GM21825 (cell line): ENCODE data around the gene TGM5.
"Not testable (repeated sequence)": the region's sequence is repeated elsewhere in the genome, so short reads cannot be mapped to it uniquely, and the experiment has no call there.

Source experiments
- ATAC-seq: cut with Tn5 transposase; IDR thresholded peaks from one replicate; pipeline ENCODE4 v1.9.1; 2021; ENCODE audit warnings: mild to moderate bottlenecking, moderate library complexity; ENCODE audit not compliant: unreplicated experiment

TGM5 gene, protein sequence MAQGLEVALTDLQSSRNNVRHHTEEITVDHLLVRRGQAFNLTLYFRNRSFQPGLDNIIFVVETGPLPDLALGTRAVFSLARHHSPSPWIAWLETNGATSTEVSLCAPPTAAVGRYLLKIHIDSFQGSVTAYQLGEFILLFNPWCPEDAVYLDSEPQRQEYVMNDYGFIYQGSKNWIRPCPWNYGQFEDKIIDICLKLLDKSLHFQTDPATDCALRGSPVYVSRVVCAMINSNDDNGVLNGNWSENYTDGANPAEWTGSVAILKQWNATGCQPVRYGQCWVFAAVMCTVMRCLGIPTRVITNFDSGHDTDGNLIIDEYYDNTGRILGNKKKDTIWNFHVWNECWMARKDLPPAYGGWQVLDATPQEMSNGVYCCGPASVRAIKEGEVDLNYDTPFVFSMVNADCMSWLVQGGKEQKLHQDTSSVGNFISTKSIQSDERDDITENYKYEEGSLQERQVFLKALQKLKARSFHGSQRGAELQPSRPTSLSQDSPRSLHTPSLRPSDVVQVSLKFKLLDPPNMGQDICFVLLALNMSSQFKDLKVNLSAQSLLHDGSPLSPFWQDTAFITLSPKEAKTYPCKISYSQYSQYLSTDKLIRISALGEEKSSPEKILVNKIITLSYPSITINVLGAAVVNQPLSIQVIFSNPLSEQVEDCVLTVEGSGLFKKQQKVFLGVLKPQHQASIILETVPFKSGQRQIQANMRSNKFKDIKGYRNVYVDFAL

DNA sequence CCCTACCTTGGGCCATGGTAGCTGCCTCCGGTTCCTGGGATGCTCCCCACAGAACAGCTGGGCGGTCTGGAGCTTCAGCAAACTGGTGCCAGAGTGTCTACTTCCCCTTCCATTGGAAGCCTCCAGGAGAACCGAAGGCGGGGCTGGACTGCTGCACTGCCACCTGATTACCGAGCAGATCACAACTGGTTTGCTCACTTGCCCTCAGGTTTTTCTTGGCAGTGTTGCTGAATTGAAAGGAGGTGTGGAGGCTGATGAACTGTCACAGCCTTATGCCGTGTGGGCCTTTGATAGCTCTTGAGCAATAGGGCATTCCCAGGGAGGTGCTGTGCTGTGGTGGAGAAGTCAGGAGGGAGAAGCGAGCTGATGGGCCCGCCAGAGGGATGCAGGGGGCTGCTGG, at the start of gene TGM5:
TGM5 (minus strand) TSS at position 95 of the 400 bp plus-strand sequence; CDS start at position 16, 79 bp downstream.
- no peak for ATAC-seq

DNA sequence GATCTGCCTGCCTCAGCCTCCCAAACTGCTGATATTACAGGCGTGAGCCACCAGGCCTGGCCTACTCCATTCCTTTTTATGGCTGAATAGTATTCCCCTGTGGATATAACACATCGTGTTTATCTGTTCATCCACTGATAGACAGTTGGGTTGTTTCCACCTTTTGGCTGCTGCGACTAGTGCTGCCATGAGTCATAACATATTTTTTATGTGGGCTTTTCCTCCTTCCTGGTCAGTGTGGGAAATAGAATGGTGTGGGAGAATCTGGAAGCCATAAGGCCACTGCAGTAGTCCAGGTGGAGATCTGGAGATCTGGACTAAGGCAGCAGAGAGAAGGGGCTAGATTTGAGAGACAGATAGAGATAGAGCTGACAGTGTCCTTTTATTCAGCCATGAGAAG, 47.4 kb upstream of the TGM5 start:
- ATAC-seq, result no peak

DNA sequence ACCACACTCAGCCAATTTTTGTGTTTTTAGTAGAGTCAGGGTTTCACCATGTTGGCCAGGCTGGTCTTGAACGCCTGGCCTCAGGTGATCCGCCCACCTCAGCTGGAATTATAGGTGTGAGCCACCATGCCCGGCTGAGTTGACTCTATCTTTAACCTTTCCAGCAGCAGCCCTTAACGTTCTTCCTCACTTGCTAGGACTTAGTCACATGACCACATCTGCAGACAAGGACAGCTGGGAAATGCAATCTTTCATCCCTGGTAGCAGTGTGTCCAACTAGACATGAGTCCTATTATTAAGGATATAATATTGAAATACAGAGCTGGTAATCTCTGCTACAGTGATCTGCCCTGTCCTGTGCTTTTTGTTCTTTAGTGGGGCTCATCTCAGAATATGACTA, 45.6 kb upstream of the TGM5 start:
- no peak for ATAC-seq

DNA sequence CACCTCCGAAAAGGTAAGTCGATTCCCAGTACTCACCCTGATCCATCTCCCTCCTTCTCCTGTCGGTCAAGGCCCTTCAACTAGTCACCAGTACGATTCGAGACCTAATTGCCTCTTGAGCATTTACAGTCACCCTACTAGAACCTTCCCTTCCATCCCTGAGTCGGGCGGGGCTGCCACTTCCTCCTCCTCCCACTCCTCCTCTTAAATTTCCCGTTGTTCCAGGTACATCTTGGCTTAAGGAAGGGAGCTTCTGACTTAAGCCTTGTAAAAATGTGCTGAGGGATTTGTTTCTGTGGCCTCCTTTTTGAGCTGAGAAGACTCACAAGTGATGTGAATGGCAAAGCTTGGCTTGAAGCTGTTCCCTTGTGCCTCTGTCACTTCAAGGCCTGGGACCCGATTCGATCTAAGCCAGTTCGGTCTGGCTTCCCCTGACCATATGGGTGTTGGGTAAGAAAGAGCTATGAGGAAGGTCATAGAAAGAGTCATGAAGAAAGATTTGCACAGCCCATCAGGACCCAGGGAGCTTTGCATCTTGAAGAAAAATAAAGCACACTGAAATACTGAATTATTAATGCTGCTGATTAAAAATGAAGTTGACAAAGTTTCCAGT, 35.6 kb upstream of the TGM5 start, which contains the start of gene TGM7:
TGM7 (minus strand) TSS at position 51 of the 613 bp plus-strand sequence.
- ATAC-seq, result no peak

DNA sequence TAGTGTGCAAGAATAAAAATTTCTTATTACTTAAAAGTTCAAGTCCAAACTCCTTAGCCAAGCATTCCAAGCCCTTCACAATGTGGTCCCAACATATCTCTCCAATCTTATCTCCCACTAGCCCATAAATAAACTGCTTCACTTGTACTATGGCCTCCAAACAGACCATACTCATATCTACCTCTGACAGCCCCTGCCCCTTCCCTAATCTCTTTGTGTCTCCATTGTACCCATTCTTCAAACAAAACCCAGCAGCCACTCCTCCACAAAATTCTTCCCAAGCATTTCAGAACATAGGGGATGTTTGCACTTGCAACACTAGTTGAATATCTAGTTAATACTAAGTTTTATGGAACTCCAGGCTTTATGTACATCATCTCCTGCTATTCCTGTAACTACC, 33.2 kb upstream of the TGM5 start:
- ATAC-seq, result no peak

DNA sequence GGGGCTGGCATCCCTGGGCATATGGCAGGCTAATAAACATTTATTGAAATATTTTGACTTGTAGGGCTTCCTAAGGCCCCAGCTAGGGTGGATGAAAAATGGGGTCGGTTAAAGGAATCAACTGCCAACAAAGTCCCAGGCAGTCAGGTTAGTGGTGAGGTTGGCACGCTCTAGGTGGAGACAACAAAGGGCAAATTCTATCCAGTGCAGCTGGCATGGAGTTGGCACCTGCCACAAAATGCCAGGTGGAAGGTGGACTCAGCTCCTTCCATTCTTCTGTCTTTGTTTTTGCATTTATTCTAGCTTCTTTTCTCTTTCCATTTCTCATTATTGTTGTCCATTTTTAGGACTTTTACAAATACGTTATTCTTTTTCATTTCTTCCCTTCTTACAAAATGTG, 32.7 kb upstream of the TGM5 start:
- no peak for ATAC-seq

DNA sequence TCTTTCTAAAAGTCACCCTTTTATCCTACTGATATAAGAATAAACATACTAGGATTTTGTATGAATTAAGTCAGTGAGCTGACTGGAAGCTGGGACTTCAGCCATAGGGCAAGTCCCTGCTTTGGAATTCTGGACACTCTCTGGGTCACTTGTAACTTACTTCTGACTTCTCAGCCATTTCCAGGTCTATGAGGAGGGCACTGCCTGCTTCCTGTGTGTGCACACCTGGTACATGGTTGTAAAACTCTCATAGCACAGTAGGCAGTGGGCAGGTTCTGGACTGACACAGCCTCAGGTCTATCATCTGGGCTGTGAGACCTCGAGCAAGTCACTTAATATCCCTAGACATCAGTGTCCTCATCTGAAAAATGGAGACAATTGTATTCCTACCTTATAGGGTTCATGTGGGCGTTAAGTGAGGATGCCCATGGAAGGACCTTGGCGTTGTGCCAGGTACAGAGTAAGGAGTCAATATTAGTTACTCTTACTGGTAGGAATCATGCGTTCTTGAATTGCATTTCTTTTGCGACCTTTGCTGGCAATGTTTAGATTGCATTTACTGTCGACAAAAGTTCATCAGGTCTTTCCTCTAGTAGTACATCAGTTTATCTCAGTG, 27.5 kb upstream of the TGM5 start:
- no peak for ATAC-seq

DNA sequence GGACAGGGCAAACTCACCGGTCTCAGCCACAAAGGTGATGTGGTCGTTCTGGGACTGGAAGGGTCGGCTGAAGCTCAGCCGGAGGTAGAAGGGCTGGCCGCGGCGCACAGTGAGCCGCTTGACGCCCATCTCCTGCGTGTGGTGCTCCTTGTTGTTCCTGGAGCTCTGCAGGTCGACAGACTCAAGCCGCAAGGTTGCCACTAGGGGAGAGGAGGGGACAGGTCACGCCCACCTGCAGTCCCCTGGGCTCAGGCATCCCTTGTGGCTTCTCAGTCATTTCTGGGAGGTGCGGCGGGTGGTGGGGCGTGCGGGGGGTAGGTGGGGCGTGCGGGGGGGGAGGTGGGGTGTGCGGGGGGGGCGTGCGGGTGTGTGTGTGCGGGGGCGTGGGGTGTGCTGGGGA, 26.7 kb upstream of the TGM5 start:
- ATAC-seq, result no peak

DNA sequence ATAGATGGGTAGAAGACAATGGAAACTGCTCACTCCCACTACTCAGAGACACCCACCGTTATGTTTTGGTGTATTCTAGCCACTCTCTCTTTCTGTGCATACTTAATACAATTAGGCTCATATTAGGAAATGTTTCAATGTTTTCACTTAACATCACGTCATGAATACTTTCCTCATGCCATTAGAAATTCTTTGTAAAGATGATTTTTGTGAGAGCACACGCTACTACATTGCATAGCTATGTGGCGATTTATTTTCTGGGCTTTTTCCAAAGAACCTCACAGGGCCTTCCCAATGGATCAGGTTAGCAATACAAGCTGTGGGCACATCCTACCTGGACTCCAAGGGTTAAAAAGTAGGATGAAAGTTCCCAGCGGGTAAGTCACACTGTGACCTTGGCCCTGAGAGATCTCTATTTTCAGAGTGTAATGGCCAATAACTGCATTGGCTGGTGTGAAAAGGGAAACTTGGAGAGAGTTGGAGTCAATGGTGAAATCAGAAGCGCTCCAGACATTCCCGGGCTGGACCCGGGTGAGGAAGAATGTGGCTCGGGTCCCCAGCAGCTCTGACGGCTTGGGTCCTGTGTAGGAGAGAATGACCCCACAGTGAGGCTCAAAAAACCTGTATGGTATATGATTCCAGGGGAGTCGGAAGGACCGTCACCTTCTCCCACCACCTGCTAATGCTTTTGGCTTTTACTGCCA, 25.8 kb upstream of the TGM5 start:
- ATAC-seq, result no peak

DNA sequence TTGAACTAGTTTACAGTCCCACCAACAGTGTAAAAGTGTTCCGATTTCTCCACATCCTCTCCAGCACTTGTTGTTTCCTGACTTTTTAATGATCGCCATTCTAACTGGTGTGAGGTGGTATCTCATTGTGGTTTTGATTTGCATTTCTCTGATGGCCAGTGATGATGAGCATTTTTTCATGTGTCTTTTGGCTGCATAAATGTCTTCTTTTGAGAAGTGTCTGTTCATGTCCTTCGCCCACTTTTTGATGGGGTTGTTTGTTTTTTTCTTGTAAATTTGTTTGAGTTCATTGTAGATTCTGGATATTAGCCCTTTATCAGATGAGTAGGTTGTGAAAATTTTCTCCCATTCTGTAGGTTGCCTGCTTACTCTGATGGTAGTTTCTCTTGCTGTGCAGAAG, 22.9 kb upstream of the TGM5 start:
- ATAC-seq, result not testable (repeated sequence)

DNA sequence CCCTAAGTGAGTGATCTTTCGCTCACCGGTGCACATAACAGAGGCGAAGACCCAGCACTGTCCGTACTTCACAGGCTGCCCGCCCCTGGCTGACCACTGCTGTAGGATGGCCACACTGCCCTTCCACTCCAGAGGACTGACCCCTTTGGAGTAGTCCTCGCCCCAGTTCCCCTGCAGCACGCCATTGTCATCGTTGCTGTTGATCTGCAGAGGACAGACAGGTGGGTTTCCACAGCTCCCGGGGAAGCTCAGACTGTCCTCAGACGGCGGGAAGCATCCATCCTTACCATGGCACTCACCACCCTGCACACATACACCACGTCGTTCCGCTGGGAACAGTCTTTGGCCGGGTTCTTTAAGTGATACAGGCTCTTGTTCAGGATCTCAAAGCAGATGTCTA, 20.5 kb upstream of the TGM5 start:
- ATAC-seq, result no peak

DNA sequence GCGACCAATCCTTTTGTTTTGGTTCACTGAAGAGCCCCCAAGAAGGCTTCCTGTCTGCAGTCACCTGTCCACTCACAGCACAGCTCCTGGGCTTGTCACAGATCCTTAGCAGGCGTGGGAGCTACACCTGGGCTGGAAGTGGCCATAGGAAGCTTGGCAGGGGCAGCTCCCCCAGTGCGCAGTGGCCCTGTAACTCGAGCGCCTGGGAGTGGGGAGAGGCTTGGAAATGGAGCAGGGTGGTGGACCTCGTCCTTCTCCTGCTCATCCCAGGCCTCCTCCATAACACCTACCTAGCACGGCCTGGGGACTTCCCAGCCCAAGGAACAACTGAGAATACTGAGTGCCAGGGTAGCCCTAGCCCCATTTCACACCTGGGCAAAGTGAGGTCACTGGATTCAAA, 19.3 kb upstream of the TGM5 start:
- no peak for ATAC-seq

DNA sequence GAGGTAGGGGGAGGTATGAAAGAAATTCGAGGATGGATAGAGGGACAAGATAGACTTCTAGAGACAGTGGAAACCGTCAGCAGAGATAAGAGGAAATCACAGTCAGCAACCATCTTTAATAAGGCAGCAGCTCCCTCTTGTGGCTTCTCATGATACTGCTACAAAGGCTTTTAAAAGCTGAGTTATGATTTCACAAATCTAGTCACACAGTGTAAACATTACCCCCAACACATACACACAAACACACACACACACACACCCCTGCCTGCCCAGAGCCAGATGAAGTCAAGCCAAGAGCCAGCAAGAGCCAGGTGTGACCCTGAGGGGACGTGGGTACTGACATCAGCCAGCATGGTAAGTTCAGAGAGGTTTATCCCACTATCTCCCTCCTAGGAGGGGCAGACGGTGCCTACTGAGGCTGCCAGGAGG, 18.9 kb upstream of the TGM5 start:
- no peak for ATAC-seq

DNA sequence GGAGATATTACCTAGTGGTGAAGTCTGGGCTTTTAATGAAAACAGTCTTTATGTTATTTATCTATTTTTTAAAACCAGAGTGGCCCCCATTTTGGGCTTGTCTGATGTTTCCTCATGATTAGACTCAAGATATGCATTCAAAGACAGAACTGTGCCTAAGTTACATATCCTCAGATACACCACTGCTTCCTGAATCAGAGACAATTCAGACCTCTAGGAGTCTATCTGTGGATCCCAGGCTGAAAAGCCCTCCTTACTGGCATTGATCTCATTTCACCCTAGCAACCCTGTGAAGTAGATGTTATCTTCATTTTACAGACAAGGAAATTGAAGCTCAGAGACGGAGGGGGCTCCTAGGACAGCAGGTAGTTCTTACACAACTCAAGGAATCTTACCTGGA, 16.8 kb upstream of the TGM5 start:
- ATAC-seq, result no peak

DNA sequence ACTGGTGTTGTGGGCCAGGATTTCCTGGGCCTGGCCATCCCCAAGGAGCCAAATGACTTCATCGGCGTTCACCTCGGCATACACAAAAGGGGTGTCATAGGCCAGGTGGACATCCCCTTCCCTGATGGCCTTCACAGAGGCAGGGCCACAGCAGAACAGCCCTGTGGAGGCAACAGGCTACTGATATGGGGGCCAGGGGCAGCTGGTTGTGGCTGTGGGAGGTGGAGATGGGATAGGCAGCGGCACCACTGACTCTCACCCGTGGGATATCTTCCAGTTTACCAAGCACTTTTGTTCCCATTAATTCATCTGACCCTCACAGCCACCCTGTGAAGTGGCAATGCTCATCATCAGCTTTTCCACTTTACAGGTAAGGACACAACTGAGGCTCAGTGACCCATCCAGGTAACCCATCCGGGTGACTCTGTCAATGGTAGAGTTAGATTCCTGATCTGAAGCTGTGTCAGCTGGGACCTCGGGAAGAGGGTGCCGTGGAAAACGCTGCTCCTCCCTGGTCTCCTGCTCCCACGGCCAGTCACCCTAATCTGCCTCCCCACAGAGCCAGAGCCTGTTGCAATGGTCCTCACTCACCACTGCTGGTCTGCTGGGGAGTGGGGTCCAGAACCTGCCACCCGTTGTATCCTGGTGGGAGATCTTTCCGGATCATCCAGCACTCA, 15.3 kb upstream of the TGM5 start:
- ATAC-seq, result no peak

DNA sequence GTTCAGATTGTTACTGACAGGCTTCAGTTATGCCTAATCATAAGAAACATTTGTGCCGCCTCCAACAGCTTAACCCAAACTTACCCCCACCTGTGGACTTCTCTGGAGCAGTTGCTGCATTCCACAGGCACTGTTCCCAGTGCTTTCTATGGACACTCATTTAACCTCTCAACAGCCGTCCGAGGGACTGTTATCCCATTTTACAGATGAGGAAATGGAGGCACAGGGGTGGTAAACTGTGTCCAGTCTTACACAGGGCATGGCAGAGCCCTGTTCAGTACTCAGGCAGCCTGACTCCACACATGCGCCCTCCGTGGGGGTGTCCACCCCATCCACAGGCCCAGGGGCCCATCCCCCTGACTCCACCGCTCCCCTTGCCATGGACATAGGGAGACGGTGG, 14.3 kb upstream of the TGM5 start:
- ATAC-seq, result no peak

DNA sequence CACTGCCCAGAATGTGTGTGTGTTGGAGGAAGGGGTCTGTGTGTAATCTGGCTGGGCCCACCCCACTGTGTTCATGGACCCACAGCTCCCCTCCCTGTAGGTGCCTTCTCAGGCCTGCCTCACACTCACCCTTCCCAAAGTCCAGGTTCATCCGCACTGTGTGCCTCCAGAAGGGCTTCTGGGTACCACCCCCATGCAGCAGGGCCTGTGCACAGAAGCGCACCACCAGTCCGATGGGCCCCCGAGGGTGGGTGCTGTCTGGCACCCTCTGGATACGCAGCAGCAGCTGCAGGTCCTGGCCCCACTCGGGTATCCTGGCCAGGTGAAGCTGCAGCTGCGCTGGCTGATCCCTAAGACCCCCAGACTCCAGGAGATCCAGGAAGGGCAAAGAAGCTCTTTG, 12.8 kb upstream of the TGM5 start:
- ATAC-seq, result no peak

DNA sequence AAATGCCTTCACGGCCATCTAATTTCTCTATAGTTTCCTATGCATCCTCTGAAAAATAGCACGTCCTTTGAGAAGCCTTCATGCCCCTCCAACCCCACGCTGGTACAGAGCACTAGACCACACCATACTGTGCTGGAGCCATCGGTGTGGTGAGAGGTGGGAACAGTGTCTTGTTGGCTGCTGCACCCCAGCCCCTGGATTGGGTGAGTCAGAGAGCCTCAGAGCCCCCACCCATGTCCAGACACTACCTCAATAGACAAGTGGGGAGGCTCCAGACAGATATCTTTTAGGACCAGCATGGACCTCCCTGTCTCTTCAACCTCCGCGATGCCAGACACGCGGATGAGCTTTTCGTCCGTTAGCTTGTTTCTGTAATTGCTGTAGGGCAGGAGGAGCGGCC, 12.1 kb upstream of the TGM5 start:
- no peak for ATAC-seq

DNA sequence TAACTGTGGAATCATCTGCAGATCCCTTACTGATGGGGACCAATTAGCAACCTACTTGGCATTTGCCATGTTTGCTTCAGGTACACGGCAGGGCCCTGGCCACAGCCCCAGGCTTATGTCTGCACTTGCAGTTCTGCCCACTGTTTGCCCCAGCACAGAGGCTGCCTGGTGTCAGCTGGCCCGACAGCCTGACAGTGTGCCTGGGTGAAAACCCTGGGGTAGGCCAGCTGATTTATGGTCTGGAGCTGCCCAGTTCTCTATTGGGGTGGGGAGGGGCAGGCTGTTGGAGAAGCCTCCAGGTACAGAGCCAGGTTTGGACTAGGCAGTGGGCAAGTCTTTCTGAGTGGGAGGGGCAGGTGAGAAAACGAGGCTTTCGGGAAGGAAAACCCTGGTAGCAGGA, 11.2 kb upstream of the TGM5 start:
- no peak for ATAC-seq

DNA sequence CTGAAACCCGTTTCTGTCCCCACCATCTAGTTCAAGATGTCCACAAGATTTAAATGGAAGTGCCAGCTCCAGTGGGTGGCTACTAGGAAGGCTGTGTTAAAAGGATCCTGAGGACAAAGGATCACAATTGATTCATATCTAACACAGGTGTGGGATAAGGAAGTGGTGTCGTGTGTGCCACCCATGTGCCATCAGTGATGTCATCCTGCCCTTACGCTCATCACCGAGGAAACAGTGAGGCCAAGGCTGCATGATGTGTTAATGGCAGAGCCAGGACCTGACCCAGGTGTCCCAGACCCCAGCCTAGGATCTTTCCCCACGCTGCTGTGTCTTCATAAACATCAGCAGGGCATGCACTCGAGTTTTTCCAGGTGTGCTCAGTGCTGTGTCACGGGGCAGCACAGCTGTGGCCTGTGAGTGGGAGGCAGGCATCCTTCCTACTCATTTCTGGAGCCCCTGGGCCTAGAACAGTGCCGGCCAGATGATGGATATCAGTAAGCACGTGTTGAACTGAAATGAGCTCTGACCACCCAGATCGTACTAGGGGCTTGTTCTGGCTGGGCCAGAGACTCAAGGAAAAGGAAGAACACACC, 10.6 kb upstream of the TGM5 start:
- ATAC-seq, result no peak
